ENCODE results near the gene ATP2B1. TPM values are rescaled to one million over a fixed set of nuclear protein-coding genes. Genes with fewer than 3 reads are reported as not detected.
A peak's percentile ranks its signal among the peaks of the same experiment; 100 is the strongest.

ATP2B1 gene
- total RNA-seq, 2 donors from 2014 or later, result 45.5 to 57.3 TPM

- no peak overlapping the region for H3K4me3 Mint-ChIP-seq
- H3K9me3 Mint-ChIP-seq, result no peaks in the 10 kb centered on the region
- H3K36me3 Mint-ChIP-seq, result peaks cover 19% of the 10 kb centered on the region
- peaks cover 55 to 69% of the 10 kb centered on the region in 2 donors for H3K4me1 Mint-ChIP-seq (ENCODE audit: low read depth in 2 of 2)
- H3K27me3 Mint-ChIP-seq, result no peaks in the 10 kb centered on the region
- no peak overlapping the region for H3K27ac Mint-ChIP-seq
- DNase-seq (ENCODE audit: low spot score), result no peak
- no peak for ATAC-seq
Measured at GRCh38 chr12:89676930-89677329, 31.7 kb downstream of the ATP2B1 start.

- peaks cover 53 to 68% of the 10 kb centered on the region in 2 donors for H3K4me1 Mint-ChIP-seq (ENCODE audit: low read depth in 2 of 2)
- H3K36me3 Mint-ChIP-seq, result peaks cover 2% of the 10 kb centered on the region
- ATAC-seq, result peak; percentile 61 to 81
- no peak for DNase-seq (ENCODE audit: low spot score)
- no peaks in the 10 kb centered on the region for H3K9me3 Mint-ChIP-seq
- H3K4me3 Mint-ChIP-seq, result no peak overlapping the region
- H3K27me3 Mint-ChIP-seq, result no peaks in the 10 kb centered on the region
- H3K27ac Mint-ChIP-seq, result no peak overlapping the region
Measured at GRCh38 chr12:89674326-89674942, 34.2 kb downstream of the ATP2B1 start.

GRCh38 chr12:89673603-89674002 is 35.0 kb downstream of the ATP2B1 start:
- Mint-ChIP-seq H3K4me3 (peak overlapping the region; percentile 4), H3K27me3 (no peaks in the 10 kb centered on the region), H3K4me1 (ENCODE audit: low read depth in 2 of 2) (peaks cover 60 to 69% of the 10 kb centered on the region in 2 donors), H3K9me3 (no peaks in the 10 kb centered on the region), H3K27ac (peak overlapping the region in 1 of 2 donors; percentile 5), H3K36me3 (no peaks in the 10 kb centered on the region)
- no peak for DNase-seq (ENCODE audit: low spot score)
- ATAC-seq, result no peak

GRCh38 chr12:89672589-89672979 is 36.1 kb downstream of the ATP2B1 start:
- Mint-ChIP-seq H3K9me3 (no peaks in the 10 kb centered on the region), H3K27ac (peak overlapping the region; percentile 38 to 63), H3K27me3 (no peaks in the 10 kb centered on the region), H3K4me3 (peak overlapping the region; percentile 4), H3K4me1 (ENCODE audit: low read depth in 2 of 2) (peaks cover 54 to 64% of the 10 kb centered on the region in 2 donors), H3K36me3 (no peaks in the 10 kb centered on the region)
- DNase-seq (ENCODE audit: low spot score) (no peak), ATAC-seq (no peak)

- peaks cover 10% of the 10 kb centered on the region for H3K36me3 Mint-ChIP-seq
- no peaks in the 10 kb centered on the region for H3K27me3 Mint-ChIP-seq
- H3K4me3 Mint-ChIP-seq, result no peak overlapping the region
- no peaks in the 10 kb centered on the region for H3K9me3 Mint-ChIP-seq
- no peak for DNase-seq (ENCODE audit: low spot score)
- H3K4me1 Mint-ChIP-seq (ENCODE audit: low read depth in 2 of 2), result peaks cover 60 to 68% of the 10 kb centered on the region in 2 donors
- peak overlapping the region; percentile 38 to 63 for H3K27ac Mint-ChIP-seq
- ATAC-seq, result no peak
Measured at GRCh38 chr12:89671469-89671868, 37.2 kb downstream of the ATP2B1 start.

- H3K27ac Mint-ChIP-seq, result no peak overlapping the region
- H3K9me3 Mint-ChIP-seq, result no peaks in the 10 kb centered on the region
- DNase-seq (ENCODE audit: low spot score), result no peak
- no peak overlapping the region for H3K4me3 Mint-ChIP-seq
- peaks cover 11% of the 10 kb centered on the region for H3K36me3 Mint-ChIP-seq
- H3K4me1 Mint-ChIP-seq (ENCODE audit: low read depth in 2 of 2), result peaks cover 58 to 65% of the 10 kb centered on the region in 2 donors
- no peaks in the 10 kb centered on the region for H3K27me3 Mint-ChIP-seq
- no peak for ATAC-seq
Measured at GRCh38 chr12:89669197-89669596, 39.4 kb downstream of the ATP2B1 start.

- Mint-ChIP-seq H3K4me1 (ENCODE audit: low read depth in 2 of 2) (peaks cover 40 to 50% of the 10 kb centered on the region in 2 donors), H3K27me3 (no peaks in the 10 kb centered on the region), H3K9me3 (no peaks in the 10 kb centered on the region), H3K27ac (no peak overlapping the region), H3K4me3 (no peak overlapping the region), H3K36me3 (peaks cover 11% of the 10 kb centered on the region)
- ATAC-seq, result no peak
- no peak for DNase-seq (ENCODE audit: low spot score)
Measured at GRCh38 chr12:89665556-89665955, 43.1 kb downstream of the ATP2B1 start.

- Mint-ChIP-seq H3K36me3 (peaks cover 11% of the 10 kb centered on the region), H3K9me3 (no peaks in the 10 kb centered on the region), H3K4me1 (ENCODE audit: low read depth in 2 of 2) (peaks cover 37 to 46% of the 10 kb centered on the region in 2 donors), H3K4me3 (no peak overlapping the region), H3K27me3 (no peaks in the 10 kb centered on the region), H3K27ac (no peak overlapping the region)
- DNase-seq (ENCODE audit: low spot score), result no peak
- ATAC-seq, result no peak
Measured at GRCh38 chr12:89664441-89664840, 44.2 kb downstream of the ATP2B1 start.

GRCh38 chr12:89663577-89664357 is 44.9 kb downstream of the ATP2B1 start:
- peak overlapping the region in 1 of 2 donors; percentile 14 for H3K27ac Mint-ChIP-seq
- no peaks in the 10 kb centered on the region for H3K27me3 Mint-ChIP-seq
- peak overlapping the region; percentile 23 for H3K4me3 Mint-ChIP-seq
- peaks cover 11% of the 10 kb centered on the region for H3K36me3 Mint-ChIP-seq
- ATAC-seq, result peak in 1 of 2 donors; percentile 74
- peaks cover 36 to 42% of the 10 kb centered on the region in 2 donors for H3K4me1 Mint-ChIP-seq (ENCODE audit: low read depth in 2 of 2)
- H3K9me3 Mint-ChIP-seq, result no peaks in the 10 kb centered on the region
- DNase-seq (ENCODE audit: low spot score), result no peak

GRCh38 chr12:89662623-89663022 is 46.0 kb downstream of the ATP2B1 start:
- ATAC-seq, result no peak
- no peak overlapping the region for H3K27ac Mint-ChIP-seq
- peaks cover 11% of the 10 kb centered on the region for H3K36me3 Mint-ChIP-seq
- H3K4me1 Mint-ChIP-seq (ENCODE audit: low read depth in 2 of 2), result peaks cover 33 to 41% of the 10 kb centered on the region in 2 donors
- no peak overlapping the region for H3K4me3 Mint-ChIP-seq
- H3K9me3 Mint-ChIP-seq, result no peaks in the 10 kb centered on the region
- no peaks in the 10 kb centered on the region for H3K27me3 Mint-ChIP-seq
- DNase-seq (ENCODE audit: low spot score), result no peak

- Mint-ChIP-seq H3K4me3 (peak overlapping the region; percentile 34), H3K9me3 (no peaks in the 10 kb centered on the region), H3K27ac (peak overlapping the region; percentile 10 to 50), H3K4me1 (ENCODE audit: low read depth in 2 of 2) (peaks cover 31 to 41% of the 10 kb centered on the region in 2 donors), H3K36me3 (peaks cover 4% of the 10 kb centered on the region), H3K27me3 (no peaks in the 10 kb centered on the region)
- DNase-seq (ENCODE audit: low spot score) (no peak), ATAC-seq (no peak)
Measured at GRCh38 chr12:89661706-89662330, 46.8 kb downstream of the ATP2B1 start.

- H3K4me1 Mint-ChIP-seq (ENCODE audit: low read depth in 2 of 2), result peaks cover 27 to 30% of the 10 kb centered on the region in 2 donors
- H3K36me3 Mint-ChIP-seq, result peaks cover 4% of the 10 kb centered on the region
- H3K9me3 Mint-ChIP-seq, result no peaks in the 10 kb centered on the region
- no peak overlapping the region for H3K27ac Mint-ChIP-seq
- DNase-seq (ENCODE audit: low spot score) (no peak), ATAC-seq (no peak)
- no peak overlapping the region for H3K4me3 Mint-ChIP-seq
- H3K27me3 Mint-ChIP-seq, result no peaks in the 10 kb centered on the region
Measured at GRCh38 chr12:89657739-89658138, 50.9 kb downstream of the ATP2B1 start.

- no peak overlapping the region for H3K27ac Mint-ChIP-seq
- no peaks in the 10 kb centered on the region for H3K27me3 Mint-ChIP-seq
- H3K4me3 Mint-ChIP-seq, result no peak overlapping the region
- ATAC-seq (no peak), DNase-seq (ENCODE audit: low spot score) (no peak)
- H3K4me1 Mint-ChIP-seq (ENCODE audit: low read depth in 2 of 2), result peaks cover 25 to 27% of the 10 kb centered on the region in 2 donors
- no peaks in the 10 kb centered on the region for H3K9me3 Mint-ChIP-seq
- peaks cover 4% of the 10 kb centered on the region for H3K36me3 Mint-ChIP-seq
Measured at GRCh38 chr12:89657066-89657465, 51.6 kb downstream of the ATP2B1 start.

GRCh38 chr12:89655841-89656240 is 52.8 kb downstream of the ATP2B1 start:
- no peak overlapping the region for H3K27ac Mint-ChIP-seq
- H3K4me3 Mint-ChIP-seq, result no peak overlapping the region
- peaks cover 18 to 23% of the 10 kb centered on the region in 2 donors for H3K4me1 Mint-ChIP-seq (ENCODE audit: low read depth in 2 of 2)
- H3K36me3 Mint-ChIP-seq, result peaks cover 4% of the 10 kb centered on the region
- ATAC-seq, result no peak
- DNase-seq (ENCODE audit: low spot score), result no peak
- H3K27me3 Mint-ChIP-seq, result no peaks in the 10 kb centered on the region
- no peaks in the 10 kb centered on the region for H3K9me3 Mint-ChIP-seq
